OCI-LY3 (cell line): ENCODE data around the gene PHKB.

Experiments used
- EZH2phosphoT487 ChIP-seq: fragments of 200-600 bp; shearing (Covaris generic); IDR thresholded peaks from 2 replicates; pipeline ENCODE4 v1.6.1; 2018; ENCODE audit warnings: antibody characterized with exemption, mixed run types, low read depth
- TF ChIP-seq, protein P1 (sequence below): fragments of 200-600, 300-600 bp; sonication (generic); IDR thresholded peaks from 2 replicates; pipeline ENCODE4 v1.5.1; 2014; ENCODE audit warnings: antibody characterized with exemption, low read length, low read depth

DNA sequence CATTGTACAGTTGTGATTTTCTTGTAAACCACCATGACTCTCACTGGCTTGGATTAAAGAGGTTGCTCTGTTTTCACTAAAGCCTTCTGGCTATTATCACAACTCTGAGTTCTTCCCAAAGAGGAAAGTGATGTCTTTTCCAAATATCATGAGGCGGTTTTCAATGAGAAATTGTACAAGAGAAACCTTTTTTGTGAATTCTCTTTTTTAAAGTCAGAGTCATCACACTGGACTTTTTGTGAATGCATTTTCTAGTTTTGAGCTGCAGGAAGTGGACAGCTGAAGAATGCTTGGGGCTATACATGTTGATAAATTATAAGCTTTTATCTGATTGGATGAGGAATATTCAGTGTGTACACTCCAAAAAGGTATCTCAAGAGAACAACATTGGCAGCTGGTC is 100.2 kb downstream of the PHKB start:
- TF ChIP-seq, protein P1, sequence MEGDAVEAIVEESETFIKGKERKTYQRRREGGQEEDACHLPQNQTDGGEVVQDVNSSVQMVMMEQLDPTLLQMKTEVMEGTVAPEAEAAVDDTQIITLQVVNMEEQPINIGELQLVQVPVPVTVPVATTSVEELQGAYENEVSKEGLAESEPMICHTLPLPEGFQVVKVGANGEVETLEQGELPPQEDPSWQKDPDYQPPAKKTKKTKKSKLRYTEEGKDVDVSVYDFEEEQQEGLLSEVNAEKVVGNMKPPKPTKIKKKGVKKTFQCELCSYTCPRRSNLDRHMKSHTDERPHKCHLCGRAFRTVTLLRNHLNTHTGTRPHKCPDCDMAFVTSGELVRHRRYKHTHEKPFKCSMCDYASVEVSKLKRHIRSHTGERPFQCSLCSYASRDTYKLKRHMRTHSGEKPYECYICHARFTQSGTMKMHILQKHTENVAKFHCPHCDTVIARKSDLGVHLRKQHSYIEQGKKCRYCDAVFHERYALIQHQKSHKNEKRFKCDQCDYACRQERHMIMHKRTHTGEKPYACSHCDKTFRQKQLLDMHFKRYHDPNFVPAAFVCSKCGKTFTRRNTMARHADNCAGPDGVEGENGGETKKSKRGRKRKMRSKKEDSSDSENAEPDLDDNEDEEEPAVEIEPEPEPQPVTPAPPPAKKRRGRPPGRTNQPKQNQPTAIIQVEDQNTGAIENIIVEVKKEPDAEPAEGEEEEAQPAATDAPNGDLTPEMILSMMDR = no peak
- no peak for TF ChIP-seq EZH2phosphoT487
